HFF-Myc (cell line): ENCODE data around the gene RASEF.
A peak's percentile ranks its signal among the peaks of the same experiment; 100 is the strongest.

ENCODE experiments used
- DNase-seq: peaks from one replicate; pipeline ENCODE4 v3.0.0-alpha.2; 2011; ENCODE audit warnings: low read depth; ENCODE audit errors: extremely low read depth
- H3K4me3 ChIP-seq: replicated peaks from 2 replicates; pipeline ENCODE4 v1.5.1; 2011; ENCODE audit warnings: low read depth, mild to moderate bottlenecking, control low read depth, low read length
- TF ChIP-seq, protein P1 (sequence below): IDR thresholded peaks from 2 replicates; pipeline ENCODE4 v1.5.1; 2012; ENCODE audit warnings: mild to moderate bottlenecking, low read depth, low read length, control low read depth; ENCODE audit errors: missing control alignments

Gene RASEF

DNA sequence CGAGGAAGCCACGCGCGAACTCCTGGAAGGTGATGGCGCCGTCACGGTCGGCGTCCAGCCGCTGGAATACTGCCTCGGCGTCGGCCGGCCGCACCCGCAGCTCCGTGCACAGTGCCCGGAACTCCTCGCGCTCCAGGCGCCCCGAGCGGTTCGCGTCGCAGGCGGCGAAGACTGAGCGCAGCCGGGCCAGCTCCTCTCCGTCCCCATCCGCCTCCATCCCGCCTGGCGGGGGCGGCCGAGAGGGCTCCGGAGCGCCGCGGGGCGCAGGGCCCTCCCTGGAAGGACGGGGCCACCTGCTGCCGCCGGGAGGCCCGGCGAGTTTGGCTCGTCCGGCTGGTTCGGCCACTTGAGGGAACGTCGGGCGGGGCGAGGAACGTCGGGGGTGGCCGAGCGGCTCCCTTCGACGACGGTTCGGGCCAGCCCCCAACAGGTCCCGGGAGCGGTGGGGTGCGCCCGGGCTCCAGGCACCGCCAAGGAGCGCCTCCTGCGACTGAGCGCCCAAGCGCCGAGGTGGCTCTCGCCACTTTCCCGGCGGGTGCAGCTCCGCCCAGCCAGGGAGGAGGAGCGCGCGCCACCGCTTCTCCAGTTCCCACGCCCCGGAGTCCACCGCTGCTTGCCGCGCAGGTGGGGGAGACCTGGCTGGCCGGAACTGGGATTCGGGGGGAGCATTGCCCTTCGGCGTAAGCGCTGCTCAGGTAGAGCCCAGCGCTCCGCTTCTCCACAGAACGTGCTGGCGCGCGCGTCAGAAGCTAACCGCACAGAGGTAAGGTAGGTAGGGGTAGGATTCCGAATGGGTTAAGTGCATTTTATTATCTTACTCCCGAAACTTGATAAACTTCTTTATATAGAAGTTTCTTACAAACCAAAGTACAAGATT is at the start of gene RASEF:
RASEF (minus strand) TSS at position 492 of the 877 bp plus-strand sequence; CDS start at position 217, 275 bp downstream.
- peak within 1 kb of the TSS; percentile 49 for H3K4me3 ChIP-seq

DNA sequence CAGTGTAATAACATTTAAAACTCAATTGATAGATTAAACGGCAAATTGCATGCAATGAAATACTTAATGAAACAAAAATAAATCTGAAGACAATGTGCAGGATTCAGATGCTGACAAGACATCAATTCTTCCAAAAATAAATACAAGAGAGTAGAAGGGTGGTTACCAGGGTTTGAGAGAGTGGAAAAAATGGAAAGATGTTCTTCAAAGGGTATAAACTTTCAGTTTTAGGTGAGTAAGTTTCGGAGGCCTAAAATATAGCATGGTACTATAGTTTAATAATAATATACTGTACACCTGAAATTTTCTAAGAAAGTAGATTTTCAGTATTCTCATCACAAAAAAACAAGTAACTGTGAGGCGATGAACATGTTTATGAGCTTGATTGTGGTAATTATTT is 48.2 kb upstream of the RASEF start:
- H3K4me3 ChIP-seq: no peak overlapping the region
- TF ChIP-seq, protein P1, sequence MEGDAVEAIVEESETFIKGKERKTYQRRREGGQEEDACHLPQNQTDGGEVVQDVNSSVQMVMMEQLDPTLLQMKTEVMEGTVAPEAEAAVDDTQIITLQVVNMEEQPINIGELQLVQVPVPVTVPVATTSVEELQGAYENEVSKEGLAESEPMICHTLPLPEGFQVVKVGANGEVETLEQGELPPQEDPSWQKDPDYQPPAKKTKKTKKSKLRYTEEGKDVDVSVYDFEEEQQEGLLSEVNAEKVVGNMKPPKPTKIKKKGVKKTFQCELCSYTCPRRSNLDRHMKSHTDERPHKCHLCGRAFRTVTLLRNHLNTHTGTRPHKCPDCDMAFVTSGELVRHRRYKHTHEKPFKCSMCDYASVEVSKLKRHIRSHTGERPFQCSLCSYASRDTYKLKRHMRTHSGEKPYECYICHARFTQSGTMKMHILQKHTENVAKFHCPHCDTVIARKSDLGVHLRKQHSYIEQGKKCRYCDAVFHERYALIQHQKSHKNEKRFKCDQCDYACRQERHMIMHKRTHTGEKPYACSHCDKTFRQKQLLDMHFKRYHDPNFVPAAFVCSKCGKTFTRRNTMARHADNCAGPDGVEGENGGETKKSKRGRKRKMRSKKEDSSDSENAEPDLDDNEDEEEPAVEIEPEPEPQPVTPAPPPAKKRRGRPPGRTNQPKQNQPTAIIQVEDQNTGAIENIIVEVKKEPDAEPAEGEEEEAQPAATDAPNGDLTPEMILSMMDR: no peak
- DNase-seq: no peak

More for the DNA sequence above, at the start of gene RASEF:
- no peak for DNase-seq
- TF ChIP-seq, protein P1: no peak

DNA sequence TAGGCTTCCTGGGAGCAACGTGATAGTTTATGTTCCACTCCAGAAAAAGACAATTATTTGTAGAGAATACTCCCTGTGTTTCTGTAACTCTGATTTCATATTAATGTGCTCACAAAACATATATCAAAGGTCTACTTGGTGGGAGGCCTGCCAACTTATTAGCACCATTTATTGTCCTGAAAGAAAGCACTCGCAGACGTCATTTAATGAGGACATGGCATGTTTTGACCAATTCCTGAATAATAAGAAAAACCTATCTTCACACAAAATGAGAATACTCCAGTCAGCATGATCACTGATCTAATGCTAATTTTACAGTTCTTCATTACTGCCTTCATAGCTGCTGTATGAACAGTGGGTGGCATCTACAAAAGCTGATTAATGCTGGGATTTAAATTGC is 46.4 kb upstream of the RASEF start:
- TF ChIP-seq, protein P1: no peak
- H3K4me3 ChIP-seq: no peak overlapping the region
- no peak for DNase-seq

DNA sequence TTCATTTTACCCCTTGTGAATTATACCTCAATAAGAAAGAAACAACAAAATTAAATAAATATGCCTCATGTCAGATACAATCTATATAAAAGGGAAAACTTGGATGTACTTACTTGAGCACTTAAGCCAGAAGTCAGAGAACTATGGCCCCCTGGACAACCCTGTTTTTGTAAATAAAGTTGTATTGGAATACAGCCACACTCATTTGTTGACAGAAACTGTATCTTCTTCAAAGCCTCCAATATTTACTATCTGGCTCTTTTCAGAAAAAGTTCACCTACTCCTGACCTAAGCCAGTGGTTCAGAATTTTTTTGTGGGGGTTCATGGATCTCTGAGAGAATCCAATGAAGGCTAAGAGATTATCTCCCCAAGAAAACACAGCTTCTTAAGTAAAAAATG is 45.3 kb upstream of the RASEF start:
- TF ChIP-seq, protein P1: no peak
- no peak for DNase-seq

DNA sequence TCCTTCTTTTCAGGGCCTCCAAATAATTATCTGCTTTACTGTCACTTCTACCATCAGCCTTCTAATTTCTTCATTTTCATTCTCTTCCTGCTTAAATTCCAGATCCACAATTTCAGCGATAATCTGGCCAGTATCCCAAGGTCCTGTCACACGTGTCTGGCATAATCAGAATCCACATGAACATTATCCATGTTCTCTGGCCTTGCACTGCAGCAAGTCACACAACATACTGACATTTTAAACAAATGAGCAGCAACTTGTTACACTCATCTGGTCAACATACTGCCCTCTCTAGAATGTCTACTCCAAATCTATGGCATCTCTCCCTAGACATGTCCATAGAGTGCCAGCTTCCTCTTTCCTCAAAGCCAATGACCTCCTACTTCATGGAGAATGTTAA is 43.8 kb upstream of the RASEF start:
- TF ChIP-seq, protein P1: no peak

More for the DNA sequence above, 45.3 kb upstream of the RASEF start:
- no peak overlapping the region for H3K4me3 ChIP-seq

DNA sequence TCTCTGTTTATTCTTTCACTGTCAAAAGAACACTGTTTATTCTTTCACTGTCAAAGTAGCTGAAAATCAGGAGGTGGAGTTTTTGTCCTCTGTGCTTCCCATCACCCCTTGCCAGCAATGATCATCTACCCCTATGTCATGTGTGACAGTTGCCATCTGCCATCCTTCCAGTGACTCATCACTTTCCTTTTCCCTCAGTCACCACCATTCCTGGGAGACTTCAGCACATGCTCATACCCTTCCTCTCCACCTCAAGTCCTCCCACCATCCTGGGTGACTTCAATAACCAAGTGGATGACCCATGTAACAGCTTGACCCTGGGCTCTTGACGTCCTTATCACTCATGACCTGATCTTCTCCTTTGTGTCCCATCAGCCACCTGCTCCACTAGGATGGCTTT is 43.3 kb upstream of the RASEF start:
- H3K4me3 ChIP-seq: no peak overlapping the region
- TF ChIP-seq, protein P1: no peak
- DNase-seq: no peak

More for the DNA sequence above, 43.8 kb upstream of the RASEF start:
- no peak for DNase-seq
- H3K4me3 ChIP-seq: no peak overlapping the region
